Loucy (cell line): ENCODE measurements around the gene ZDHHC14.
"Not testable (repeated sequence)": the region's sequence is repeated elsewhere in the genome, so short reads cannot be mapped to it uniquely, and the experiment has no call there.

Experiments used
- H2AFZ ChIP-seq: fragments of 200-600 bp; sonication (generic); 2 replicates; pipeline ENCODE4 v1.6.0; 2016; ENCODE audit warnings: antibody characterized with exemption, mild to moderate bottlenecking, low read length, moderate library complexity
- H3F3A ChIP-seq: fragments of 200-600 bp; 2 replicates; pipeline ENCODE4 v1.6.0; 2016; ENCODE audit warnings: antibody characterized with exemption, low read depth, mild to moderate bottlenecking
- H3K27me3 ChIP-seq: fragments of 200-600 bp; sonication (generic); 2 replicates; pipeline ENCODE4 v1.6.1; 2014; ENCODE audit warnings: low read length, mild to moderate bottlenecking; ENCODE audit not compliant: insufficient read depth, poor library complexity, severe bottlenecking
- H3K36me3 ChIP-seq: fragments of 200-600 bp; sonication (generic); 2 replicates; pipeline ENCODE4 v1.6.1; 2016; ENCODE audit warnings: low read length; ENCODE audit not compliant: insufficient read depth
- H3K4me1 ChIP-seq: fragments of 200-600 bp; sonication (generic); 2 replicates; pipeline ENCODE4 v1.5.1; 2014; ENCODE audit warnings: low read length, mild to moderate bottlenecking; ENCODE audit not compliant: insufficient read depth, poor library complexity, severe bottlenecking
- H3K4me2 ChIP-seq: fragments of 200-600 bp; sonication (generic); 2 replicates; pipeline ENCODE4 v1.6.0; 2014; ENCODE audit warnings: antibody characterized with exemption, low read length, low read depth, mild to moderate bottlenecking; ENCODE audit not compliant: poor library complexity, severe bottlenecking
- H3K4me3 ChIP-seq: fragments of 200-600 bp; sonication (generic); 2 replicates; pipeline ENCODE4 v1.5.1; 2014; ENCODE audit warnings: low read length, mild to moderate bottlenecking, mixed read lengths; ENCODE audit not compliant: poor library complexity, severe bottlenecking
- H3K79me2 ChIP-seq: fragments of 200-600 bp; sonication (generic); 2 replicates; pipeline ENCODE4 v1.6.1; 2014; ENCODE audit warnings: low read length; ENCODE audit not compliant: insufficient read depth
- H3K9ac ChIP-seq: fragments of 200-600 bp; sonication (generic); 2 replicates; pipeline ENCODE4 v1.6.0; 2014; ENCODE audit warnings: mild to moderate bottlenecking, low read depth, low read length, moderate library complexity; ENCODE audit not compliant: poor library complexity, severe bottlenecking
- H3K9me2 ChIP-seq: fragments of 200-600 bp; sonication (generic); replicated peaks from 2 replicates; pipeline ENCODE4 v1.6.1; 2016; ENCODE audit warnings: low read depth, low read length, mixed read lengths
- H3K9me3 ChIP-seq: fragments of 200-600 bp; sonication (generic); 2 replicates; pipeline ENCODE4 v1.6.1; 2014; ENCODE audit warnings: mild to moderate bottlenecking, antibody characterized with exemption, low read length, low read depth; ENCODE audit not compliant: insufficient read depth
- H4K20me1 ChIP-seq: fragments of 200-600 bp; sonication (generic); 2 replicates; pipeline ENCODE4 v1.6.0; 2014; ENCODE audit warnings: antibody characterized with exemption, low read length, mild to moderate bottlenecking; ENCODE audit not compliant: insufficient read depth, poor library complexity, severe bottlenecking
- CTCF ChIP-seq: fragments of 200-600 bp; sonication (generic); conservative IDR thresholded peaks from 2 replicates; pipeline ENCODE4 v1.5.1; 2014; ENCODE audit warnings: mild to moderate bottlenecking, antibody characterized with exemption, low read length
- EZH2phosphoT487 ChIP-seq: fragments of 200-600 bp; IDR thresholded peaks from 2 replicates; pipeline ENCODE4 v1.6.1; 2018; ENCODE audit warnings: antibody characterized with exemption, mild to moderate bottlenecking, moderate library complexity, borderline replicate concordance

The ZDHHC14 gene

GRCh38 chr6:157333956-157334355, 47.0 kb upstream of the ZDHHC14 start:
- no peak overlapping the region for H3K9ac ChIP-seq
- H4K20me1 ChIP-seq: no peaks in the 10 kb centered on the region
- no peaks in the 10 kb centered on the region for H3K79me2 ChIP-seq
- no peaks in the 10 kb centered on the region for H3F3A ChIP-seq
- H2AFZ ChIP-seq: no peak overlapping the region
- H3K36me3 ChIP-seq: no peaks in the 10 kb centered on the region
- peaks cover 4% of the 10 kb centered on the region for H3K27me3 ChIP-seq
- no peak overlapping the region for H3K4me2 ChIP-seq
- no peaks in the 10 kb centered on the region for H3K4me1 ChIP-seq
- no peak for TF ChIP-seq CTCF
- no peak for TF ChIP-seq EZH2phosphoT487
- no peaks in the 10 kb centered on the region for H3K9me2 ChIP-seq
- H3K9me3 ChIP-seq: no peaks in the 10 kb centered on the region
- H3K4me3 ChIP-seq: no peak overlapping the region

GRCh38 chr6:157335829-157336228, 45.2 kb upstream of the ZDHHC14 start:
- Histone ChIP-seq H3K9me3 (no peaks in the 10 kb centered on the region), H3K79me2 (no peaks in the 10 kb centered on the region), H3K27me3 (peaks cover 4% of the 10 kb centered on the region), H3K9ac (no peak overlapping the region), H3K4me1 (no peaks in the 10 kb centered on the region), H3K4me3 (no peak overlapping the region), H4K20me1 (no peaks in the 10 kb centered on the region), H3K9me2 (no peaks in the 10 kb centered on the region), H2AFZ (peak overlapping the region; percentile 41; the same call in 1 of the 2 replicates), H3K36me3 (no peaks in the 10 kb centered on the region), H3F3A (no peaks in the 10 kb centered on the region), H3K4me2 (no peak overlapping the region)
- TF ChIP-seq CTCF (no peak), EZH2phosphoT487 (no peak)

DNA sequence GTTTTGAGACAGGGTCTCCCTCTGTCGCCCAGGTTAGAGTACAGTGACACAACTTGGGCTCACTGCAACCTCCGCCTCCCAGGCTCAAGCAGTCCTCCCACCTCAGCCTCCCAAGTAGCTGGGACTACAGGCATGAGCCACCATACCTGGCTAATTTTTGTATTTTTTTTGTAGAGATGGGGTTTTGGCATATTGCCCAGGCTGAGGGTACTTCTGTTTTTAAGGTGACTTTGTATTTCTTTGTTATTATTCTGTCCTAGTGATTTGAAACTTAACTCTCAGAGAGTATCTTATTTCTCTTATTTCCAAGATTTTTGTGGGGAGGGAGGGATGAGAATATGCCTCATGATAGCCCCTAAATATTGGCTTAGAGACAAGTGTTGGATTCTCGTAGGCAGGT, 43.7 kb upstream of the ZDHHC14 start:
- not testable (repeated sequence) for H3K4me2 ChIP-seq, H3F3A ChIP-seq

DNA sequence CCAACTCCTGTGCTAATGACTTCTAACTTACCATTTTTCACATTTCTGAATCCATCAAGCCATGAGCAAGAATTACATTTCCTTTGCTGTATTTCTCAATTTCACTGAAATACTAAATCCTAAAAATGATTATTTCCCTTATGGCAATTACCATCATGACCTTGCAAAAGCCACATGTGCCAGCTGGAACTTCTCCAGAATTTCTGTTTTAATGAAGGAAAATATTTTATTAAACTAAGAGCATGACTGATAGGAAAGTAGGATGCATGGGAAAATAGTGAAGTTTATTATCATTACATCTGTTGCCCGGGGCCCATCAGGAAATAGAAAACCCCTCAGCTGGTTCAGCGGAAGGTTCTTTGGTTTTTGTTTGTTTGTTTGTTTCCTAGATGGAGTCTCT, 43.2 kb upstream of the ZDHHC14 start:
- no peaks in the 10 kb centered on the region for H3K27me3 ChIP-seq
- no peak for TF ChIP-seq EZH2phosphoT487
- TF ChIP-seq CTCF: no peak

More for the DNA sequence above, 43.7 kb upstream of the ZDHHC14 start:
- not testable (repeated sequence) for H3K79me2 ChIP-seq, H3K9ac ChIP-seq, H3K4me1 ChIP-seq, H3K9me3 ChIP-seq, H2AFZ ChIP-seq, H3K36me3 ChIP-seq, H3K9me2 ChIP-seq, H3K27me3 ChIP-seq, H4K20me1 ChIP-seq, H3K4me3 ChIP-seq

More for the DNA sequence above, 43.2 kb upstream of the ZDHHC14 start:
- H3F3A ChIP-seq: no peaks in the 10 kb centered on the region
- no peak overlapping the region for H3K9ac ChIP-seq
- no peaks in the 10 kb centered on the region for H3K9me2 ChIP-seq
- no peak overlapping the region for H3K4me2 ChIP-seq
- no peaks in the 10 kb centered on the region for H3K36me3 ChIP-seq
- H3K9me3 ChIP-seq: no peaks in the 10 kb centered on the region
- H3K79me2 ChIP-seq: no peaks in the 10 kb centered on the region
- H4K20me1 ChIP-seq: no peaks in the 10 kb centered on the region
- no peak overlapping the region for H3K4me3 ChIP-seq
- no peaks in the 10 kb centered on the region for H3K4me1 ChIP-seq
- no peak overlapping the region for H2AFZ ChIP-seq
